A549 (cell line): ENCODE measurements around the gene TNFAIP8.

Experiments
- CTCF ChIP-seq: fragments of >200 bp; sonication (Bioruptor Twin); formaldehyde crosslinking; IDR thresholded peaks from 3 replicates; pipeline ENCODE4 v1.5.1; 2016
- EP300 ChIP-seq, 2 experiments: fragments of >200 bp; sonication (Bioruptor Twin); formaldehyde crosslinking; IDR thresholded peaks; 2 replicates in 1 of 2; 3 replicates in 1 of 2; pipeline ENCODE4 v1.6.1; 2016 to 2017
- RARB ChIP-seq: fragments of 250-450 bp; sonication (Bioruptor Pico); IDR thresholded peaks from 2 replicates; pipeline ENCODE4 v1.8.0; 2021; ENCODE audit warnings: mild to moderate bottlenecking, moderate library complexity

- no peak for TF ChIP-seq CTCF
- no peak for TF ChIP-seq RARB (CRISPR knock-in tag)
- TF ChIP-seq EP300 (IDR thresholded peaks at IDR 0.05) = no peak
These were observed 29.8 kb downstream of the TNFAIP8 start for GRCh38 chr5:119385536-119386128.
